Thyroid gland (tissue), 4 donors: Measurements from ENCODE around the gene FAM180A. TPM values are rescaled to one million over a fixed set of nuclear protein-coding genes. Genes with fewer than 3 reads are reported as not detected.

Source experiments
- DNase-seq, 2 donors: peaks; one replicate each; pipeline ENCODE4 v3.0.0-alpha.2; 2019
- H3K27ac ChIP-seq, 3 donors: fragments of 200-600 bp; sonication (generic); 1 replicate in 2 of 3; 2 replicates in 1 of 3; pipeline ENCODE4 v1.5.1; 2016 to 2019; ENCODE audit warnings: mild to moderate bottlenecking in 1 of 3, moderate library complexity in 1 of 3
- H3K27me3 ChIP-seq: fragments of 200-600 bp; sonication (generic); one replicate; pipeline ENCODE4 v1.5.1; 2019
- H3K36me3 ChIP-seq, 2 donors: fragments of 200-600 bp; sonication (generic); one replicate each; pipeline ENCODE4 v1.5.1; 2016 to 2019
- H3K4me1 ChIP-seq, 2 donors: fragments of 200-600 bp; sonication (generic); one replicate each; pipeline ENCODE4 v1.5.1; 2017 to 2019
- H3K4me3 ChIP-seq, 3 donors: fragments of 200-600 bp; sonication (generic); replicated peaks in 1 of 3; 1 replicate in 2 of 3; 2 replicates in 1 of 3; pipeline ENCODE4 v1.5.1; 2016; ENCODE audit warnings: mild to moderate bottlenecking in 1 of 3
- H3K9me3 ChIP-seq: fragments of 200-600 bp; sonication (generic); one replicate; pipeline ENCODE4 v1.5.1; 2017
- POLR2A ChIP-seq, 2 donors: fragments of 450-650 bp; IDR thresholded peaks; one replicate each; pipeline ENCODE4 v1.6.1; 2017; ENCODE audit warnings: antibody characterized with exemption in 2 of 2, mild to moderate bottlenecking in 2 of 2, moderate library complexity in 1 of 2
- WGBS, 2 donors: methylation state at CpG; one replicate each; pipeline ENCODE4 v1.1.5; 2017; 5-methylcytosine and 5-hydroxymethylcytosine counted together
- intact Hi-C: fragments of 100-400 bp; cut with DNase I; formaldehyde crosslinking; loops from one replicate; pipeline ENCODE4 v1.15.1; 2023
- total RNA-seq, 4 donors: library from RNA; depleted of rRNA; stranded (reverse); fragments of >200 nt; gene quantifications; one replicate each; pipeline ENCODE4 v1.2.3, GENCODE V29; 2016
- TF ChIP-seq, protein P1 (sequence below), 6 experiments: fragments of 200-600 bp in 3 of 6; fragments of 450-650 bp in 3 of 6; sonication (generic) in 3 of 6; IDR thresholded peaks; one replicate each; pipeline ENCODE4 v1.5.1; 2016 to 2019; ENCODE audit warnings: antibody characterized with exemption in 6 of 6, mild to moderate bottlenecking in 2 of 6, inconsistent platforms in 1 of 6, moderate library complexity in 1 of 6

FAM180A gene
- total RNA-seq, 4 donors from 2014 or later, result 2.7 to 5.0 (median 3.5) TPM

DNA sequence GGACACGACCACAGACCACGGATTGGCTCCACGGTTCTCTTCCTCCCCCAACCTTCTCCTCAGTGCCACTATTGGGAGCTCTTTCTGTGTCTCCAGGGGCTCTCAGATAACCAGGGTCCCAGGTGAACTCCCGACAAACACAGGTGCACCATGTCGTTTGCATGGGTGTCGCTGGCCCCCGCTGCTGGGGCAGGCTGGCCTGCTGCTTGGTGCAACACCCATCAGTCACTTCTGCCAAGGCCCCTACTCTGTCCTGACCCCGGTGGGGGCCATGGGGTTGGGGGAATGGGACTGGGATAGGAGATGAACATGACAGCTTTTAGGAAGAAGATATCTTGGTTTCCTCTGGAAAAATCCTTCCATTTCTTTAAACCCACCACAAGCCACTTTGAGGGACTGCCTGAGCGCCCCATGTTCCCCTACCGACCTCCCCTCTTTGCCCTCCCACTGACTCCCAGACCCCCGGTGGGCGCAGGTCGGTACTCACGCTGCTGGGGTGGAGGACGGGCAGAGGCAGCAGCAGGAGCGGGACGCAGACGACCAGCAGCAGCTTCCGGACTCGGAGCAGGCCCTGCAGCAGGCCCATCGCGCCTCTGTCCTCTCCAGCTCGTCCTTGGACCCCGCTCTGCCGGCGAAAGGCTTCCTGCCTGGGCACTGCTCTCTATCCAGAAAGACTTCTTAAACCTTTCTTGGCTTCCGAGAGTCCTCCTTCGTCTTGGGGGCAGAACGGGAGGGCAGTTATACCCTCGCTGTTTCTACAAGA lies 21.5 kb downstream of the FAM180A start:
- intact Hi-C loops, result no loop called here
- no peak for DNase-seq
- no peaks in the 10 kb centered on the region for H3K4me1 ChIP-seq
- no peak overlapping the region for H3K4me3 ChIP-seq
- TF ChIP-seq, protein P1, sequence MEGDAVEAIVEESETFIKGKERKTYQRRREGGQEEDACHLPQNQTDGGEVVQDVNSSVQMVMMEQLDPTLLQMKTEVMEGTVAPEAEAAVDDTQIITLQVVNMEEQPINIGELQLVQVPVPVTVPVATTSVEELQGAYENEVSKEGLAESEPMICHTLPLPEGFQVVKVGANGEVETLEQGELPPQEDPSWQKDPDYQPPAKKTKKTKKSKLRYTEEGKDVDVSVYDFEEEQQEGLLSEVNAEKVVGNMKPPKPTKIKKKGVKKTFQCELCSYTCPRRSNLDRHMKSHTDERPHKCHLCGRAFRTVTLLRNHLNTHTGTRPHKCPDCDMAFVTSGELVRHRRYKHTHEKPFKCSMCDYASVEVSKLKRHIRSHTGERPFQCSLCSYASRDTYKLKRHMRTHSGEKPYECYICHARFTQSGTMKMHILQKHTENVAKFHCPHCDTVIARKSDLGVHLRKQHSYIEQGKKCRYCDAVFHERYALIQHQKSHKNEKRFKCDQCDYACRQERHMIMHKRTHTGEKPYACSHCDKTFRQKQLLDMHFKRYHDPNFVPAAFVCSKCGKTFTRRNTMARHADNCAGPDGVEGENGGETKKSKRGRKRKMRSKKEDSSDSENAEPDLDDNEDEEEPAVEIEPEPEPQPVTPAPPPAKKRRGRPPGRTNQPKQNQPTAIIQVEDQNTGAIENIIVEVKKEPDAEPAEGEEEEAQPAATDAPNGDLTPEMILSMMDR (IDR thresholded peaks at IDR 0.05), result no peak
- no peak for TF ChIP-seq POLR2A (IDR thresholded peaks at IDR 0.05)
- H3K36me3 ChIP-seq, result no peaks in the 10 kb centered on the region
- no peak overlapping the region for H3K27ac ChIP-seq
- H3K9me3 ChIP-seq, result no peaks in the 10 kb centered on the region
- WGBS, 2 donors, result 94 to 96% methylated on average over 30 of the region's 30 CpGs
- no peaks in the 10 kb centered on the region for H3K27me3 ChIP-seq

DNA sequence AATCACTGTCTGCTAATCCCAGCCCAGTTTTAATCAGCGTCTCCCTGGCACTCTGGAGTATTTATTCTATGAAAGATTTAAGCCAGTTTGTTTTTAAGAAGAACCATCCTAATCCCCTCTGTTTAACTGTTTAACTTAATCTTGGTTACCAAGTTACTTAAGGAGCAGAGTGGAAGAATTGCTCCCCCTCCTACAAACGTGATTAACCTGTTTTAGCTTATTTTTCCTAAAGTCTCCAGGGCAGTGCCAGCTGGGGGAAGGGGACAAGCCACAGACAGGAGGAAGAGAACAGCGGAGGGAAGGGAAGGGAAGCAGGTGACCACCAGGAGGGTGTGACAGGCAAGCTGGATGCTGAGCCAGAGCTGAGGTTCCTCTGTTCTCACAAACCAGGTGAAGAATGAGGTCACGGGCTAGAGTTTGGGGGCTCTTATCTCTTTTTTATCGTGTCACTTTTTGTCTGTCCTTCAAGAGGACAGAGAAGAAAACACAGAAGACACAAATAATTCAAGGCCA lies 22.3 kb downstream of the FAM180A start:
- intact Hi-C loops, result no loop called here

DNA sequence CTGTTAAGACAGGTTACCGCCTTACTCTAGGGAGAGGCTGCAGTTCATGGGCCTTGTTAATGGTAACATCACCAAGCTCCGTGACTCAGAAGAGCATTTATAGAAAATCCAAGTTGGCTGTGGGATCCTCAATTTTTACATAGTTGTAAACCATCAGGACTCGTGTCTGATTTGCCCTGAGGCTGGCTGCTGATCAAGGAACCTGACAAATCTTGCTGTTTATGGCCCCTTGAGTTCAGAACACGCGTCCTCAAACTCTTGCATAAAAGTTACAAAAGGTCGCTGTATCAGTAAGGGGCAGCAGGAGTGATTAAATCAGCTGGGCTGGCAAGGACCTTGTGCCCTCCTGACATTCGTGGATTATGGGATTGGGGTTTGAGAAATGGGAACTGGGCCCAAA lies 25.2 kb downstream of the FAM180A start:
- Histone ChIP-seq H3K27ac (no peak overlapping the region), H3K4me1 (no peaks in the 10 kb centered on the region), H3K36me3 (no peaks in the 10 kb centered on the region), H3K4me3 (no peak overlapping the region), H3K9me3 (no peaks in the 10 kb centered on the region), H3K27me3 (no peaks in the 10 kb centered on the region)
- no peak for TF ChIP-seq POLR2A (IDR thresholded peaks at IDR 0.05)
- TF ChIP-seq, protein P1 (IDR thresholded peaks at IDR 0.05), result no peak
- no peak for DNase-seq
- WGBS, 2 donors, result 88 to 89% methylated on average over 7 of the region's 7 CpGs
- intact Hi-C loops, result no loop called here

More for the DNA sequence above, 22.3 kb downstream of the FAM180A start:
- no peak for DNase-seq
- H3K4me3 ChIP-seq, result no peak overlapping the region
- no peaks in the 10 kb centered on the region for H3K27me3 ChIP-seq
- no peaks in the 10 kb centered on the region for H3K36me3 ChIP-seq
- H3K4me1 ChIP-seq, result no peaks in the 10 kb centered on the region
- TF ChIP-seq, protein P1 (IDR thresholded peaks at IDR 0.05), result no peak
- no peak for TF ChIP-seq POLR2A (IDR thresholded peaks at IDR 0.05)
- no peak overlapping the region for H3K27ac ChIP-seq
- H3K9me3 ChIP-seq, result no peaks in the 10 kb centered on the region
- WGBS, 2 donors, result 64 to 66% methylated on average over 5 of the region's 5 CpGs

DNA sequence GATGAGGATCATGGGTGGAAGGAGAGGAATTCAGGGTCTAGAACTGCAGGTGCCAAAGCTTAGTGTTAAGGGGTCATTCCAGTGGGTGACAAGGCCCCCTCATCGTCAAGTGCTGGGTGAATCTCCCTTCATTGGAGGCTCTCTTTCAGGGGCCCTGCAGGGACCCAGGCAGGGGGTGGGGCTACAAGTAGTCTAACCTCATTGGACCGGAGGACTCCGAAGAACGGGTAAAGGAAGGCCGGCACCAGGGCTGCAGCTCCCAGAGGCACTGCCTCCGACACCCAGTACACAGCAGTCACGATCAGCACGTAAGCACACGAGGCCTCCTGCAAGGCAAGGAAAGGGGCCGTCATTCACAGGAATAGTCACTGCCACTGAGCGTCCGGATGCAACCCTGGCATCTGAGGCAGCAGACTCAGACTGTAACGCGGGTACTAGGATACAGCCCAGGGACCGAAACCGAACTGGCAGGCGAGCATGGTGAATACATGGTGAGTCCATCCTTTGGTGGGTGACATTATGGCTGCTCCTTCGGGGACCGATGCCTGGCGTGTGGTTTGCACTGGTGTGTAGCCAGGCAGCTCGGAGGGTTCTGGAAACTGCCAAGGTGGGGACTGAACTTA lies 27.3 kb downstream of the FAM180A start:
- 93 to 94% methylated on average over 15 to 21 of the region's 21 CpGs for whole genome bisulfite sequencing, 2 donors
- no peaks in the 10 kb centered on the region for H3K9me3 ChIP-seq
- H3K27me3 ChIP-seq, result no peaks in the 10 kb centered on the region
- TF ChIP-seq POLR2A (IDR thresholded peaks at IDR 0.05), result no peak
- TF ChIP-seq, protein P1 (IDR thresholded peaks at IDR 0.05), result no peak
- H3K4me3 ChIP-seq, result no peak overlapping the region
- peaks cover 0 to 3% of the 10 kb centered on the region in 2 donors for H3K4me1 ChIP-seq
- H3K27ac ChIP-seq, result no peak overlapping the region
- intact Hi-C loops, result no loop called here
- H3K36me3 ChIP-seq, result no peaks in the 10 kb centered on the region
- DNase-seq, result no peak

DNA sequence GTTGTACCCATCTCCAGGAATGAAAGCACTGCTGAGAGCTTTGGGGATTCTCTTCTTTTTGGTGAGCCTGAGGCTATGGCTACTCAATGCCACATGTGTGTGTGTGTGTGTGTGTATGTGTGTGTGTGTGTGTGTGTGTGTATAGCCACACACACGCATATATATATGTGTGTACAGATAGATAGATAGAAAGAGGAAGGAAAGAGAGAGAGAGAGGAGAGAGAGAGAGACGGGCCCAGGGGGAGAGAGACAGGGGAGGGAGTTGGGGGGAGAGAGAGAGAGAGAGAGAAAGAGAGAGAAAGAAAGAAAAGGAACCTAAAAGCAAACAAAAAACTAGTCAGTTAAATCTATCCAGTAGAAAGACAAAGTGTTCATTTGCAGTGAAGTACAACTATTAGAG lies 28.9 kb downstream of the FAM180A start:
- Histone ChIP-seq H3K27me3 (no peaks in the 10 kb centered on the region), H3K9me3 (no peaks in the 10 kb centered on the region), H3K27ac (no peak overlapping the region), H3K36me3 (no peaks in the 10 kb centered on the region), H3K4me1 (peaks cover 0 to 3% of the 10 kb centered on the region in 2 donors), H3K4me3 (no peak overlapping the region)
- WGBS, 2 donors, result 56 to 79% methylated on average over 2 of the region's 2 CpGs
- TF ChIP-seq, protein P1 (IDR thresholded peaks at IDR 0.05), result no peak
- no peak for TF ChIP-seq POLR2A (IDR thresholded peaks at IDR 0.05)
- DNase-seq, result no peak
- intact Hi-C loops, result no loop called here
